Measurements from ENCODE around the gene GBP3.
"Not testable (repeated sequence)": the region's sequence is repeated elsewhere in the genome, so short reads cannot be mapped to it uniquely, and the experiment has no call there.

The GBP3 gene

GRCh38 chr1:89051300-89051954 is 28.8 kb upstream of the GBP3 start:
- Histone ChIP-seq H3K4me3 (ENCODE audit: insufficient read depth, low read depth, low read length, poor library complexity, severe bottlenecking) (no peak overlapping the region), H3K36me3 (ENCODE audit: control insufficient read depth, insufficient read depth, low read length) (peaks cover 57% of the 10 kb centered on the region), H3K27ac (ENCODE audit: insufficient read depth, low read length, poor library complexity, severe bottlenecking) (no peak overlapping the region), H3K27me3 (replicated peaks; ENCODE audit: control insufficient read depth, insufficient read depth, low read length, poor library complexity, severe bottlenecking) (no peaks in the 10 kb centered on the region), H3K4me1 (ENCODE audit: control insufficient read depth, insufficient read depth, low read length, poor library complexity, severe bottlenecking) (no peaks in the 10 kb centered on the region), H3K9me3 (ENCODE audit: control insufficient read depth, low read length) (no peaks in the 10 kb centered on the region)
- DNase-seq = no peak

DNA sequence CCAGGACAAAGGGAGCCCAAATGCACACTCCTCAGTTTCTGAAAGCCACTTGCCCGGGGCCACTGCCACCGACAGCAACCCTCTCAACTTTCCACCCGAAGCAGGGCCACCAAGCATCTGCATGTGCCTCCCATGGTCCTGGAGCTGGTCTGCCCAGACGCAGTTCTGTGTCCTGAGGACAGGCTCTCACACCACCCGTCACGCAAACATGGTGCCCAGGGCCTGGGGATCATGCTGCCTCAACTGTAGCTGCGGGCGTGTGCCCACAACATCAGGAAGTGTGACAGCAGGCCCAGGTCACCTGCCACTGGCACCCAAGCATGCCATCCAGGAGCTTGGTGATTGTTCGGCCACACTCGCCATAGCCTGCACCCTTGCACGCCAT is 28.0 kb upstream of the GBP3 start:
- no peak overlapping the region for H3K4me3 ChIP-seq (ENCODE audit: insufficient read depth, low read depth, low read length, poor library complexity, severe bottlenecking)
- no peaks in the 10 kb centered on the region for H3K9me3 ChIP-seq (ENCODE audit: control insufficient read depth, low read length)
- H3K27ac ChIP-seq (ENCODE audit: insufficient read depth, low read length, poor library complexity, severe bottlenecking) = no peak overlapping the region
- H3K4me1 ChIP-seq (ENCODE audit: control insufficient read depth, insufficient read depth, low read length, poor library complexity, severe bottlenecking) = no peaks in the 10 kb centered on the region
- H3K36me3 ChIP-seq (ENCODE audit: control insufficient read depth, insufficient read depth, low read length) = peaks cover 49% of the 10 kb centered on the region
- no peaks in the 10 kb centered on the region for H3K27me3 ChIP-seq (replicated peaks; ENCODE audit: control insufficient read depth, insufficient read depth, low read length, poor library complexity, severe bottlenecking)
- DNase-seq = no peak

DNA sequence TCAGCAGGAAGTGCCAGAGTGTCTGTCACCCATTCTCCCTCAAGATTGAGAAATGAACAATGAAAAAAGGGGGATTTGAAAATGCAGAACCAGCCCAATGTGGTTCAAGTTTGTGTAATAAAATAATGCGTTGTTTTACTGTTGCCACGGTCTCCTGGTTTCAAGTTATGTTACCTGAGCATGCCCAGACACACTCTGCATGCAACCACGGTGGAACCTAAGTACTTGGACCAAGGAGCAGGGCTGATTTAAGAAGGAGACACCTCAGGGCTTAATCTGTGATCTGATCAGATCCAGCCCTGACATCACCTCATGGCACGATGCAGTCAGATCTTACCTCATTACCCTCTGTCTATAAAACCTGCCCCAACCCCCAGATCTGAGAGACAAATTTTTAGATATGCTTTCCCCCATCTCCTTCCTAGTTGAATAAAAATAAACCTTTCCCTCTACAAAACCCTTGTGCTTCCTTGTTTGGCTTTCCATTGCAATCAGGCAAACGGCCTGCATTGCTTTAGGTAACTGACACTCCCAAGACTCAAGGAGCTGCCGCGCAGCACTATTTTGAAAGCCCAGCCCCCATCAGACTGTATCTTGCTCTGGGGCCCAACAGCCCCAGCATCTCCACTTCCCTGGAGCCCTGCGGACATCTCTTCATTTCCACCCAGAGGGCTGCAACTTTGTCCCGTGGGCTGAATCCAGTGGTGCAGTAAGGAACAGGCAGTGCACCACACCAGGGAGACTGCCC is 27.4 kb upstream of the GBP3 start:
- not testable (repeated sequence) for H3K4me3 ChIP-seq (ENCODE audit: insufficient read depth, low read depth, low read length, poor library complexity, severe bottlenecking); H3K27me3 ChIP-seq (replicated peaks; ENCODE audit: control insufficient read depth, insufficient read depth, low read length, poor library complexity, severe bottlenecking); H3K4me1 ChIP-seq (ENCODE audit: control insufficient read depth, insufficient read depth, low read length, poor library complexity, severe bottlenecking); H3K9me3 ChIP-seq (ENCODE audit: control insufficient read depth, low read length); DNase-seq; H3K27ac ChIP-seq (ENCODE audit: insufficient read depth, low read length, poor library complexity, severe bottlenecking)
- H3K36me3 ChIP-seq (ENCODE audit: control insufficient read depth, insufficient read depth, low read length) = peaks cover 43% of the 10 kb centered on the region

DNA sequence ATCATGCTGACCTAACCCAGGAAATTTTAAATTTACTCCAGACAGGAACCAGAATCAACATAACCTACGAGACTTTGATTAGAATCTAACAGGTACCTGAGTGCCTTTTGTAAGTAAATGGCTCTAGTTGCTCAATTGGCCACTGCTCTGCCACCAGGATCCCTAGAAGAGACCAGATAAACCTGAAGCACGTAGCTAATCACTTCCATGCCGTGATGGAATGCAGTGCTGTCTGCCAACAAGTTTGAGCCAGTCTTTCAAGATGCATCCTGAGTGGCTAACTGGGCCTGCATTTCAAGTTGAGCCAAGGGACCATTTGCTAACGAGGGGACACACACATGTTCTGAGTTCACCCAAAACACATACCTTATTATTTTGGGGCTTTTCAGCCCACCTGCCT is 26.5 kb upstream of the GBP3 start:
- not testable (repeated sequence) for DNase-seq; H3K27me3 ChIP-seq (replicated peaks; ENCODE audit: control insufficient read depth, insufficient read depth, low read length, poor library complexity, severe bottlenecking); H3K27ac ChIP-seq (ENCODE audit: insufficient read depth, low read length, poor library complexity, severe bottlenecking); H3K4me1 ChIP-seq (ENCODE audit: control insufficient read depth, insufficient read depth, low read length, poor library complexity, severe bottlenecking); H3K9me3 ChIP-seq (ENCODE audit: control insufficient read depth, low read length); H3K4me3 ChIP-seq (ENCODE audit: insufficient read depth, low read depth, low read length, poor library complexity, severe bottlenecking)
- peaks cover 38% of the 10 kb centered on the region for H3K36me3 ChIP-seq (ENCODE audit: control insufficient read depth, insufficient read depth, low read length)

GRCh38 chr1:89047734-89048133 is 25.1 kb upstream of the GBP3 start:
- Histone ChIP-seq H3K27me3 (replicated peaks; ENCODE audit: control insufficient read depth, insufficient read depth, low read length, poor library complexity, severe bottlenecking) (no peaks in the 10 kb centered on the region), H3K4me1 (ENCODE audit: control insufficient read depth, insufficient read depth, low read length, poor library complexity, severe bottlenecking) (no peaks in the 10 kb centered on the region), H3K4me3 (ENCODE audit: insufficient read depth, low read depth, low read length, poor library complexity, severe bottlenecking) (no peak overlapping the region), H3K27ac (ENCODE audit: insufficient read depth, low read length, poor library complexity, severe bottlenecking) (no peak overlapping the region), H3K36me3 (ENCODE audit: control insufficient read depth, insufficient read depth, low read length) (peaks cover 23% of the 10 kb centered on the region), H3K9me3 (ENCODE audit: control insufficient read depth, low read length) (peaks cover 6% of the 10 kb centered on the region)
- no peak for DNase-seq

GRCh38 chr1:89046318-89047183 is 23.9 kb upstream of the GBP3 start:
- not testable (repeated sequence) for H3K27me3 ChIP-seq (replicated peaks; ENCODE audit: control insufficient read depth, insufficient read depth, low read length, poor library complexity, severe bottlenecking); DNase-seq; H3K27ac ChIP-seq (ENCODE audit: insufficient read depth, low read length, poor library complexity, severe bottlenecking); H3K4me1 ChIP-seq (ENCODE audit: control insufficient read depth, insufficient read depth, low read length, poor library complexity, severe bottlenecking); H3K9me3 ChIP-seq (ENCODE audit: control insufficient read depth, low read length); H3K4me3 ChIP-seq (ENCODE audit: insufficient read depth, low read depth, low read length, poor library complexity, severe bottlenecking)
- peaks cover 12% of the 10 kb centered on the region for H3K36me3 ChIP-seq (ENCODE audit: control insufficient read depth, insufficient read depth, low read length)

GRCh38 chr1:89044970-89045721 is 22.5 kb upstream of the GBP3 start:
- Histone ChIP-seq H3K36me3 (ENCODE audit: control insufficient read depth, insufficient read depth, low read length) (no peaks in the 10 kb centered on the region), H3K4me1 (ENCODE audit: control insufficient read depth, insufficient read depth, low read length, poor library complexity, severe bottlenecking) (no peaks in the 10 kb centered on the region), H3K4me3 (ENCODE audit: insufficient read depth, low read depth, low read length, poor library complexity, severe bottlenecking) (no peak overlapping the region), H3K9me3 (ENCODE audit: control insufficient read depth, low read length) (peaks cover 6% of the 10 kb centered on the region), H3K27ac (ENCODE audit: insufficient read depth, low read length, poor library complexity, severe bottlenecking) (no peak overlapping the region), H3K27me3 (replicated peaks; ENCODE audit: control insufficient read depth, insufficient read depth, low read length, poor library complexity, severe bottlenecking) (no peaks in the 10 kb centered on the region)
- no peak for DNase-seq

- Histone ChIP-seq H3K4me3 (ENCODE audit: insufficient read depth, low read depth, low read length, poor library complexity, severe bottlenecking) (no peak overlapping the region), H3K9me3 (ENCODE audit: control insufficient read depth, low read length) (peaks cover 6% of the 10 kb centered on the region), H3K27me3 (replicated peaks; ENCODE audit: control insufficient read depth, insufficient read depth, low read length, poor library complexity, severe bottlenecking) (no peaks in the 10 kb centered on the region)
These were observed 21.3 kb upstream of the GBP3 start for GRCh38 chr1:89043940-89044339.

GRCh38 chr1:89042491-89042890 is 19.8 kb upstream of the GBP3 start:
- Histone ChIP-seq H3K4me1 (ENCODE audit: control insufficient read depth, insufficient read depth, low read length, poor library complexity, severe bottlenecking) (no peaks in the 10 kb centered on the region), H3K27ac (ENCODE audit: insufficient read depth, low read length, poor library complexity, severe bottlenecking) (no peak overlapping the region), H3K4me3 (ENCODE audit: insufficient read depth, low read depth, low read length, poor library complexity, severe bottlenecking) (no peak overlapping the region), H3K36me3 (ENCODE audit: control insufficient read depth, insufficient read depth, low read length) (no peaks in the 10 kb centered on the region), H3K9me3 (ENCODE audit: control insufficient read depth, low read length) (peaks cover 6% of the 10 kb centered on the region), H3K27me3 (replicated peaks; ENCODE audit: control insufficient read depth, insufficient read depth, low read length, poor library complexity, severe bottlenecking) (no peaks in the 10 kb centered on the region)
- no peak for DNase-seq

More at GRCh38 chr1:89043940-89044339, 21.3 kb upstream of the GBP3 start:
- no peak overlapping the region for H3K27ac ChIP-seq (ENCODE audit: insufficient read depth, low read length, poor library complexity, severe bottlenecking)
- H3K4me1 ChIP-seq (ENCODE audit: control insufficient read depth, insufficient read depth, low read length, poor library complexity, severe bottlenecking) = no peaks in the 10 kb centered on the region
- DNase-seq = no peak
- no peaks in the 10 kb centered on the region for H3K36me3 ChIP-seq (ENCODE audit: control insufficient read depth, insufficient read depth, low read length)

Data from effector memory CD4-positive, alpha-beta T cell (primary cell).